ENCODE results near the gene IREB2.
"Not testable (repeated sequence)": the region's sequence is repeated elsewhere in the genome, so short reads cannot be mapped to it uniquely, and the experiment has no call there.

The IREB2 gene

DNA sequence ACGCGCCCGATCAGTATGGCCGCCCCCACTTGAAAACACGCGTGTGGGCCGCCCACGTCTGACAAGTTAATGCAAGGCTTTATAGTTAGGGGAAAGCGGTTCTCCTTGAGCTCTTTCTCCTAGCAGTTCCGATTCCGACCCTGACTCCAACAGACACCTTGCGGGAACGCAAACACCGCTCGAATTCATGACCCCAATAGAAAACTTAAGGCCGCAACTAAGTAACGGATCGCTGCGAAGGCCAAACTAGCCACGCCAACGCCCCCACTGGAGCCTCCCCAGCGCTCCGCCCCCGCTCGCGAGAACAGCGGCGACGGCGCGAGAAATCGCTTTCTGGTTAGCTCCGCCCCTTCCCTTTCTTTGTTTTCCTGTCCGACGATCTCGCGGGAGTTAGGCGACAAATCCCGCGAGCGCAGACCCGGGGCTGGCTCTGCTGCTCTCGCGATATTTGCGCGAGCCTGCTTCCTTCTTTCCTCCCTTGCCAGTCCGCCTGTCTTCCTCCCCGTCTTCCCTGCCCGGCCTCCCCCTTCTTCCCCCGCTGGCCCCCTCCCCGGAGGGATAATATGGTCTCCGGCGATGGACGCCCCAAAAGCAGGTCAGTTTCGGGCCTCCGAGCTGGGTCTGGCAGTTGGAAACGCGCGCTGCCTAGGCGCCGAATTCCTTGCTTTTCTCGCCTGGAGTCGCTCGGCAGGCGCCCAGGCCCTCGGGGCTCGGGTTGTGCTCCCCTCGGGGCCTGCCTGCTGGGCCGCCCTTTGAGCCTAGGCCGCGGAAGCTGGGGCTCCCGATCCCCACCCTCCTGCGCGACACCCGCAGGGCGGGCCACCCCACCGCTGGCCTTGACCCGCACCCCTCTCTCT lies at the start of gene IREB2:
IREB2 (plus strand) TSS at position 455 of the 857 bp plus-strand sequence; CDS start at position 577, 122 bp downstream.
- DNase-seq: peak; percentile 83

GRCh38 chr15:78388865-78389264 lies 49.2 kb upstream of the IREB2 start:
- DNase-seq: no peak

DNA sequence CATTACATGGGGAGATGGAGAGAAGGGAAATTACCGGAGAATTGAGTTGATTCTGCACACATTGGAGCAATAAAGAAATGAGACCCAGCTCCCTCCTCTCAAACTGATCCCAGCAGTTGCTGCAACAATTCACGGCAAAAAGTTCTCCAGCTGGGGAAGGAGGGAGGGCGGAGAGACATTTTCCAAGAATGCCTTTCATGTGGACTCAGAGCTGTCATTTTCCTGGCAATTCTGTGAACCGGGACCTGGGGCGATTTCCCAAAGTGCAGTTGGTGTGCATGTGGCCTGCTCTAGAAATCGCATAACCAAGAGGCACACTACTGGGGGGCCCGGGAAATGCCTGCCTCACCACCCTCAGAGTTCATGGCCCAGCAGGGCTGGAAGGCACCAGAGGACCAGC lies 48.7 kb upstream of the IREB2 start:
- no peak for DNase-seq

DNA sequence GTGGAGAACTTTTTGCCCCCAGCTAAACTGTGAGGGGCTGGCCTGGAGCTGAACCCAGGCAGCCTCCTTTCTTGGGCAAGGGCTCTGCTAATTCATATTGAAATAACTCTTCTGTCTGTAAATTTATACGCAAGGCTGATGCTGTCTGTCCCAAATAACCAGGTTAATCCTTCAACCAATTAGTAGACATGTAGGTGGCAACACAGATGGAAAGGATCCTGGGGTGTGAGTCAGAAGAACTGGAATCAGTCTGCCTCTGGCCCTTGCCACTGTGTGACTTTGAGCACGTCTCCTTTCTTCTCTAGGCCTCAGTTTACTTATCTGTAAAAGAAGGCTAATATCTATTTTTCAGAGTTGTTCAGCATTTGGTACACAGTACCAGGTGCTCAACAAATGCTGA lies 48.3 kb upstream of the IREB2 start:
- DNase-seq: no peak

DNA sequence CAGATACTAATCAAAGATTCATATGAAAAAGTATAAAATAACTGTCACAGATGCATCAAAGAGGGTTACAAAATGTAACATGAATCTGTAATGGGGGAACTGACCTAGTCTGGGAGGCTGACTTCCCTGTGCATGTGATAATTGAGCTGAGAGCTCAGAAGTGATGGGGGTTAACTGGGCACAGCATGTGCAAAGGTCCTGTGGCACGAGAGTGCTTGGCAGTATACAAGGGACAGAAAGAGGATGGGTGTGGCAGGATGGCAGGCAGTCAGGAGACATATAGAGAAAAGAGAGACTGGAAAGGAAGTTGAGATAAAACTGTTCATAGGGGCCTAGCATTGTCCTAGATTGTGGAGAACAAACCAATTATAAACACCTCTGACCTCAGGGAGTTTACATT lies 47.8 kb upstream of the IREB2 start:
- no peak for DNase-seq

GRCh38 chr15:78390826-78391225 lies 47.2 kb upstream of the IREB2 start:
- DNase-seq: no peak

- DNase-seq: no peak
These were observed 46.2 kb upstream of the IREB2 start for GRCh38 chr15:78391781-78392180.

GRCh38 chr15:78392430-78392829 lies 45.6 kb upstream of the IREB2 start:
- no peak for DNase-seq

DNA sequence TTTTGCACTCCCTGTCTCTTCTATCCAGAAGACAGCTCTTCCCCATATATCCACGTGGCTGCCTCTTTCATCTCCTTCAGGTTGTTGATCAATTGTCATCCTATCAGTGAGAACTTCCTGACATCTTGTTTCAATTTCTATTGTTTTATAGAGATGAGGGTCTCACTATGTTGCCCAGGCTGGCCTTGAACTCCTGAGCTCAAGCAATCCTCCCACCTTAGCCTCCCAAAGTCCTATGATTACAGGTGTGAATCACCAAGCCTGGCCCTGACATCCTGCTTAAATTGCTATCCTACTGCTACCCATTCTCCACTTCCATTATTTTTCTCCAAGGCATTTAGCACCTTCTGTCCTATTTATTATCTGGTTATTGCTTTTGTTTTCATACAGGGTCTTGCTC lies 44.9 kb upstream of the IREB2 start:
- DNase-seq: no peak

DNA sequence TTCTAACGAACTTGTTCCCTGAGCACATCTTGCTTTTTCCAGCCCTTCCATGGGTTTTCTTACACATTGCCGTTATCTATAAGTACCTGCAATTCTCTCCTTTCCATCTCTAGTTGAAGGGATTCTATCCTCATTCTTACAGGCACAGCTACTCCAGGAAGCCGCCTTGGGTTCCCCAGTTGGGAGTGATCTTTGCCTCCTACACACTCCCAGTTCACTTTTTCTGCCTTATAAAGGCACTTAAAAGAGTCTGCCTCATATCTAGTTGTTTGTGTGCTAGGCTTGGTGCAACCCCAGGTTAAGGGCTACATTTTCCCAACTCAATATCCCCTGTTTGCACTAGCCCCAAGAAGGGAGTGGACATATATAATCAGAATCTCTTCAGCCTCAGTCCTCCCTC lies 44.0 kb upstream of the IREB2 start:
- no peak for DNase-seq

DNA sequence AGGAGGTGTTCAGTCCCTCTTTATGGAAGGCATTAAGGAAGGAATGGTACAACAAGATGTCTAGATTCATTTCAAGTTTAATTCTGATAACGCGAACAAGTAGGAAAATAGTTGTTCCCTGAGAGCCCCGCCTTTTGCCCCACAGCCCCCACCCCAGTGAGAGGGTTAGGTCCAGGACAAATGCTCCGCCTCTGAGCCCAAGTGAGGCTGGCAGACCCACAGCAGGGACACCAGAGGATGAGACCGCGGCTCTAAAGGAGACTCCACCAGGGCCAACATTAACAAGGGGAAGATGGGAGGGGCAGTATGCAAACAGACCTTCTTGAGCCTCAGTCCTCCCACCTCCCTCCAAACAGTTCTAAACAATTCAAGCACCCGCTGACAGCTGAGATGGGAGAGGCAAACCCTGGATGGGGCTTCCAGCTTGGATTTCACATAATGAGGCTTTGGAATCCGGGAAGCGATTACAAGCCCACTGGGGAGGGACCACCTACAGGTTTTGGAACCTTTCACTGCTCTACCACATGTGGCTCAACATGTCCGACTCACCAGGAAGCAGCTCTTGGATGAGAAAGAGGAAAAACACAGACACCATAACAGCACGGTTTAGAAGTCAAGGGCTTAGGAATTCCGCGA lies 42.9 kb upstream of the IREB2 start:
- DNase-seq: no peak

- DNase-seq: no peak
These were observed 41.7 kb upstream of the IREB2 start for GRCh38 chr15:78396186-78396814.

DNA sequence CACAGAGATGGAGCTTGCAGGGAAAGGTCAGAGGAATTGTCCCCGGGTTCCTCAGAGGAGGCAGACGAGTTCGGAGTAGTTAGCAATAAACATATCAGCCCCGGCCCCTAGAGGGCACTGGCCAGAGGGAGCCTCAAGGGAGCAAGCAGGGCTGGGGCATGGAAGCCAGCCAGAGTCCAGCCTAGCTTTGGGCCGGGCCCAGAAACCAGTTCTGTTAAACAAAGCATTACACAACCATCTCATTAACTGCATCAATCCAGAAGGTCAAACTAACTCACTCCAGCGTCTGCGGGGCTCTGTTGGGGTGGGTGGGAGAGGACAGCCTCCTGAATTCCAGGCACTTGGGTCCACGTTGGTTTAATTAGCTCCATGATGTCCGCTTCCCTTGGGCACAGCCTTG lies 41.0 kb upstream of the IREB2 start:
- no peak for DNase-seq

DNA sequence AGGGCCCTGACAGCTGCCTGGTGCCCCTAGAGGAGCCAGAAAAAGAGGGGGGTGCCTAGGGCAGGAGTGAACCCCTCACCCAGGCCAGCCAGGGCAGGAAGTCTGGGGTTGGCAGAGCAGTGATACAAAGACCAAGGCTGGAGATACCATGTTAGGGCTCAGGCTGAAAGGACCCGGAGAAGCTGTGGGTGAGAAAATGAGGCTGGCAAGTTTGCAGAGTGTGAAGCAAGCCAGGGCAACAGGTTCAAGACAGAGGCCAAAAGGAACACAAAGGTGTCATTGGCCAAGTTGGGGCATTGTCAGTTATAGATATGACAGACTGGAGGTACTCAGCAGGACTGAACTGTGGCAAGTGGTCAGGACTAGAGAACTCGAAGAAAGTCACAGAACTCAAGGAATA lies 40.6 kb upstream of the IREB2 start:
- DNase-seq: no peak

GRCh38 chr15:78398076-78398825 lies 39.8 kb upstream of the IREB2 start:
- DNase-seq: no peak

GRCh38 chr15:78399091-78399490 lies 38.9 kb upstream of the IREB2 start:
- no peak for DNase-seq

- no peak for DNase-seq
These were observed 35.9 kb upstream of the IREB2 start for GRCh38 chr15:78402061-78402610.

- no peak for DNase-seq
These were observed 33.9 kb upstream of the IREB2 start for GRCh38 chr15:78404125-78404524.

DNA sequence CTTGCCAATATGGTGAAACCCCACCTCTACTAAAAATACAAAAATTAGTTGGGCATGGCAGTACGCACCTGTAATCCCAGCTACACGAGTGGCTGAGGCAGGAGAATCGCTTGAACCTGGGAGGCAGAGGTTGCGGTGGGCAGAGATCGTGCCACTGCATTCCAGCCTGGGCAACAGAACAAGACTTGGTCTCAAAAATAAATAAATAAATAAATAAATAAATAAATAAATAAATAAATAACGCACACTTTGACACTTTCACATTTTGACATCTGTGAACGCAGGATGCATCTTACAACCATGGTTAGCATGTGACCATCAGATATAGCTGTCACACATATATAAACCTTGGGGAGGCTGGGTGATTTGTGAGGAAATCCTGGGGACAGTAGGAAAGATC lies 33.2 kb upstream of the IREB2 start:
- DNase-seq: not testable (repeated sequence)

DNA sequence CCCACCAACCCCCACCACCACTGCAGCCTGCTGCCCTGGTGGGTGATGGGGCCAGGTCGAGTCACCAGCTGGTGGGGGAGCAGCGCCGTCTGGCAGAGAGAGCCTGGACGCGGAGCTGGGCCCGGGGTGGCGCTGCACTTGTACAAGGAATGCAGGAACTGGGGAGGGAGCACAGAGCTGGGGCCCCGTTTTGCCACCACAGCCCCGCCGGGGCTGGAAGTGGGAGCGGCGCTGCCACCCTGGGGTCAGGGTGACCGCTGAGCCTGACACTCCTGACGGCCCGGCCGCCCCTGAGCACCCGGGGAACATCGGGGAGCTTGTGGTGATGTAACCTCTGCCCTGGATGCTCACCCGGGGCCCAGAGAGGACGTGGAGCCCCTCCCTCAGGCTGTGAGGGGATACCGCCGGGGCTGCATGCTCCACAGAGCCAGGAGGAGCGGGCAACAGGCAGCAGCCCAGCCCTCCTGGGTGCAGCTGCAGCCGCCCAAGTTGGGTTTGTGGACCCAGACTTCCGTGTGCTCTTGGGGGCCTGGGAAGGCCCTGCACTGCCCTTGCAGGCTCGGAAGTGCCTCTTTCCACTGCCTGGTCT lies 32.6 kb upstream of the IREB2 start:
- DNase-seq: no peak

- no peak for DNase-seq
These were observed 31.9 kb upstream of the IREB2 start for GRCh38 chr15:78406016-78406585.
